Superior temporal gyrus (tissue), 1 donor: ENCODE data around the gene TP53INP2.
A peak's percentile ranks its signal among the peaks of the same experiment; 100 is the strongest.
"Not testable (repeated sequence)": the region's sequence is repeated elsewhere in the genome, so short reads cannot be mapped to it uniquely, and the experiment has no call there.

Experiments used
- DNase-seq: peaks from one replicate; pipeline ENCODE4 v3.0.0-alpha.2; 2016; ENCODE audit errors: extremely low spot score

The TP53INP2 gene

DNA sequence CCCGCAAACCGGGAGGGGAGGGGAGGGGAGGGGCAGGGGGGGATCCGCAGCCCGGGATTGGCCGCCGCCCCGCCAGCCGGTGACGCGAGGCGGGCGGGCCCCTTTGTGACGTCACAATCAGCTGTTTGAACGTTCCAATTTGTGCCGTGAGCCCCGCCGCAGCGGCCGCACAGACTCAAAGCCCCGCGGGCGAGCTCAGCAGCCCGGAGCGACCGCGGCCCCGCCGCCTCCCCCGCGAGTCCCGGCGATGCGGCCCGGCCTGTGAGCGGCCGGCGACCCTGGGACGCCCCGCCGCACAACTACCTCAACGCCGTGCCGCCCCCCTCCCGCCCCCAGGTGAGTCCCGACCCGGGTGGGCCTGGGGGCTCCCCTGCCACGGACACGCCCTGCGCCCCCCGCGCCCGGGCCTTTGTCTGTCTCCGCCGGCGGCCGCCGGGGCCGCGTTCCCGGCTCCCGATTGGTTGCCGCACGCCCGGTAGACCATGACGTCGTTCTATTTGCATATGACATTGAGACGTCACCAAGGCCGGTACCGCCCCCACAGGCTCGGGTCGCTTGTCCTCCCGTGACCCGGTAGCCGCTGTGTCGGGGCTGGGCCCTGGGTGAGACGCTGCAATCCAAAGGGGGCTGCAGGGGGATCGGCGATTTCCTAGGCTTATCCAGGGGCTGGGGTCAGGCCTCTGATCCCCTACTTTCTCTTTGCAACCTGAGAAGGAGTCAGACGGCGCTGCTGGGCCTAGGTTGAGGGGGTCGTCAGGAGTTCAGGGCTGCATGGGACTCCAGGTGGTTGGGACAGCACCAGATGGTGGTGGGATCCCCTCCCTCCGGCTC, at the start of gene TP53INP2:
Gene TP53INP2 (plus strand): TSS at position 168 of the 831 bp plus-strand sequence. CDS start 4,396 bp downstream, outside the sequence.
- DNase-seq = peak; percentile 92

GRCh38 chr20:34658654-34659053, 45.5 kb upstream of the TP53INP2 start:
- not testable (repeated sequence) for DNase-seq

- not testable (repeated sequence) for DNase-seq
Observed at GRCh38 chr20:34661811-34662210, 42.3 kb upstream of the TP53INP2 start.

DNA sequence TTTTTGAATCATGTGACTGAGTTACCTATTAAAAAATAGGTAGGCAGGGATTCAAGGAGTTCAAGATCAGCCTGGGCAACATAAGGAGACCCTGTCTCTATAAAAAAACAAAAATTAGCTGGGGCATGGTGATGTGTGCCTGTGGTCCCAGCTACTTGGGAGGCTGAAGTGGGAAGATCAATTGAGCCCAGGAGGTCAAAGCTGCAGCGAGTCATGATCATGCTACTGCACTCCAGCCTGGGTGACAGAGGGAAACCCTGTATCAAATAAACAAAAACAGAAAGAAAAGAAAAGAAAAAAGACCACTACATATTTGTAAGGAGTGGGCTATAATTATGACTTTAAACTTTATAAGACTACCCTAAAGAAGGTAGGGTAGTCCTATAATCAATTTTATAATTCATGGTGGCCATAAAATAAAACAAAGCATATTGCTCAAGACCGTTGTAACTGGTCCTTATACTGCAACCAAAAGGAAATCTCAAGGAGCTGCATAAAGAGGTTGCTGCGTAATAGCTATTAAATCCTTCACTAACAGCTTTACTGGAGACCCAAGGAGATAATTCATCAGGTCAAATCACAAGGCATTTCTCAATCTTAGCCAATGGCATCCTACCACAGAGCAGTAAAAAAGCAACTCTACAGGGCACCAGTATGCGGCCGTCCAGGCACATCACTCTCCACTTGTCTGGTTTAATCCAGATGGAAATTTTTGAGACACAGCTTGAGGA, 40.8 kb upstream of the TP53INP2 start:
- DNase-seq = no peak

DNA sequence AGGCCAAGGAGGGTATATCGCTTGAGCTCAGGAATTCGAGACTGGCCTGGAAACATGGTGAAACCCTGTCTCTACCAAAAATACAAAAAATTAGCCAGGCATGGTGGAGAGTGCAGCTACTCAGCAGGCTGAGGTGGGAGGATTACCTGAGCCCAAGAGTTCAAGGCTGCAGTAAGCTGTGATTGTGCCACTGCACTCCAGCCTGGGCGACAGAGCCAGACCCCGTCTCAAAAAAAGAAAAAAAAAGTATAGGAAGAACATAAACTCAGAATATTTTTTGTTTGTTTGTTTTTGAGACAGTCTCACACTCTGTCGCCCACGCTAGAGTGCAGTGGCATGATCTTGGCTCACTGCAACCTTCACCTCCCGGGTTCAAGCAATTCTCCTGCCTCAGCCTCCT, 39.4 kb upstream of the TP53INP2 start:
- not testable (repeated sequence) for DNase-seq

DNA sequence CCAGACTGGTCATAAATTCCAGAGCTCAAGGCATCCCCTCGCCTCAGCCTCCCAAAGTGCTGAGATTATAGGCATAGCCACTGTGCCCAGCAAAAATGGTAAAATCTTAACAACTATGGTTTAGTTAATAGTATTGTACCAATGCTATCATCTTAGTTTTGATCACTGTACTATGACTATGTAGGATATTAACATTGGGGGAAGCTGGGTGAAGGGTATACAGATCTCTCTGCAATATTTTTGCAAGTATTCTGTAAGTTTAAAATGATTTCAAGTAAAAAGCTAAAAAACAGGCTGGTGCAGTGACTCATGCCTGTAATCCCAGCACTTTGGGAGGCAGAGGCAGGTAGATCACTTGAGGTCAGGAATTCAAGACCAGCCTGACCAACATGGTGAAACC, 35.0 kb upstream of the TP53INP2 start:
- DNase-seq = no peak

- no peak for DNase-seq
Observed at GRCh38 chr20:34673412-34673811, 30.7 kb upstream of the TP53INP2 start.

DNA sequence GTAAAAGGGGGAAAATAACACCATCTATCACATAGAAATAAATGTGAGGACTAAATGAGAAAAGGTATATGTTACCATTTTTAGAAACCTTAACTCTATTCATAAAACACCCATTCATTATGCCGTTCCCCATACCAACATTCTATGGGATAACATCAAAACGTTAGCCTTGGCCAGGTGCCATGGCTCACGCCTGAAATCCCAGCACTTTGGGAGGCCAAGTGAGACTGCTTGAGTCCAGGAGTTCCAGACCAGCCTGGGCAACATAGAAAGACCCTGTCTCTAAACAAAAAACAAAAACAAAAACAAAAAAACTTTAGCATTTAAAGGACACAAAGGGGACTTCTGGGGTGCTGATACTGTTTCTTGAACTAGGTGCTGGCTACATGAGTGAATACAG, 28.6 kb upstream of the TP53INP2 start:
- DNase-seq = no peak

DNA sequence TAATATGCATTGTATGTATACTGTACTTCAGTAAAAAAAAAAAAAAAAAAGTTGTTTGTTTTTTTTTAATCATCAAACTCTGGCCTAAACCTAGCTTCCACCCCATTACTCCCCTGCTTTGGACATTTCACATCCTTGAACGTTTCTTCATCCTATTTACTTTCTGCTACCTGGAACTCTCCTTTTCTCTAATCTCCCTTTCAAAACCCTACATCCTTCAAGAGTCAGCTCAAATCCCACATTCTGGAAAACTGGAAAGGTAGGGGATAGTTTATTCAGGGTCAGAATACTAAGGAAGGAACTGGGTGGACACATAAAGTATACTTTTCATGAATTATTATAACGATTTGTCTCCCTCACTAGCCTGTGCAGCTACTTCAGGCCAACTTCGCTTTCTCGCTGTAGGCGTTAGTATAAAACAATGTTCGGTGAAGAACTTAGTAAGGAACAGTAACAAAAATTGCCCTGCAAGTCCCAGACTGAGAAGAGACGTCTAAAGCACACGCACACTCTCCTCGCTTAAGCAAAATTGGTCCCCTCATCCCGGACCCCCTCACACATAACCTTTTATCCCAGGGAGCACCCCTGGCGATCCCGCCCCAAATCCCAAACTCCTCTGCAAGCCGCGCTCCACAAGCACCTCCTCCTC, 28.0 kb upstream of the TP53INP2 start:
- DNase-seq = peak; percentile 23

DNA sequence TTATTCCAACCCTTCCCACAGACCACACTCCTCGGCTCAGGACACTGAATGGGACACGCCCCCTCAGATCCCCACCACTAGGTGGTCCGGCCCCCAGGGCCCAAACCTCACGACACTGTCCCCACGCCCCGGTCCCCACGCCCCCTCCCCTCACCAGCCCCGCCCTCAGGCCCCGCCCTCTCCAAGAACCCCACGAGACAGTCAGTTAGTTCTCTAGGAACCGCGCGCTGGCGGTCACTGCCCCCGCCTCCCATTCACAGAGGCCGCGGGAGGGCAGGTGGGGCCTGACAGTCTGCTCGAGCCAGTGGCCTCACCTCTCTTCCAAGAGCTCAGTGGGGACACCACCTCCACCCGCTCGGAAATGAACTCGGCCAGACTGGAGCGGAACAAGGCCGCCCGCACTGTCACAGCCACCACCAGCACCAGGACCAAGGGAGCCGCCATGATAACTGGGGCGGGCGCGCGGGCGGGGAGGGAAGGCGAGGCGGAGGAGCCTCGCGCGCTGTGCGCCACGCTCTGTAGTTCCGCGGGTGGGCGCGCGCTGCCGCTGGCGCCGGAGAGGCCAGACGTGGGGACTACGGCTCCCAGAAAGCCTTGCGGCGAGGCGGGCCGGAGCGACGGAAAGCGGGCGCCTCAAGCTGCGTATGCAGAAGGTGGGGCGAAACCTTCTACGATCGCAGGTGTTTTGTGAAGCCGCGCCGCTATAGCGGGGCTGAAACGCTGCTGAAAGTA, 27.3 kb upstream of the TP53INP2 start, which contains the start of gene PIGU:
Gene PIGU (minus strand): TSS at position 451 of the 732 bp plus-strand sequence. CDS start 7 bp downstream, at position 444.
- peak; percentile 97 for DNase-seq

- no peak for DNase-seq
Observed at GRCh38 chr20:34680586-34681175, 23.5 kb upstream of the TP53INP2 start.

DNA sequence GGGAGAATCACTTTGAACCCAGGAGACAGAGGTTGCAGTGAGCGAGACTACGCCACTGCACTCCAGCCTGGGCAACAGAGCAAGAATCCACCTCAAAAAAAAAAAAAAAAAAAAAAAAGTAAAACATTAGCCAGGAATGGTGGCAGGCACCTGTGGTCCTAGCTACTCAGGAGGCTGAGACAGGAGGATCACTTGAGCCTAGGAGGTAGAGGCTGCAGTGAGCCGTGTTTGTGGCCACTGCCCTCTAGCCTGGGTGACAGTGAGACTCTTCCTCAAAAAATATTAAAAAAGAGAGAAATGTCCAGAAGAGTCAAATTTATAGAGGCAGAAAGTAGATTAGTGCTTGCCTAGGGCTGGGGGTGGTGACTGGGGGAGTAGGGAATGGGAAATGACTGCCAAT, 20.5 kb upstream of the TP53INP2 start:
- no peak for DNase-seq

- no peak for DNase-seq
Observed at GRCh38 chr20:34689486-34689885, 14.7 kb upstream of the TP53INP2 start.

- DNase-seq = no peak
Observed at GRCh38 chr20:34691838-34692237, 12.3 kb upstream of the TP53INP2 start.

- DNase-seq = no peak
Observed at GRCh38 chr20:34693414-34693813, 10.7 kb upstream of the TP53INP2 start.

GRCh38 chr20:34701405-34702085, 2.6 kb upstream of the TP53INP2 start:
- DNase-seq = no peak

DNA sequence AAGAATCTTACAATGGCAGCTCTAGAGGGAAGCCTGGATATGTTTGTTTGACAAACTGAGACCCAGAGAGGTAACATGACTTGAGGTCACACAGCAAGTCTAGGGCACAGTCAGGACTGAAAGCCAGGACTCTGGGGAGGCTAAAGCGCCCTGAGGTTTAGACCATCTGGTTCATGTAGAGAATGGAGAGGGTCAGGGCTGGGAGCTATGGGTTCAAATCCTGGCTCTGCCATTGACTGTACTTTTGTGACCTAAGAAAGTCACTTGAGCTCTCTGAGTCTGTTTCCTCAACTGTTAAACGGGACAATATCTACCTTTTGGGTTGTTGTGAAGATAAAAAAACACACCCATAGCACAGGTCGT, 1.1 kb upstream of the TP53INP2 start:
- DNase-seq = no peak

DNA sequence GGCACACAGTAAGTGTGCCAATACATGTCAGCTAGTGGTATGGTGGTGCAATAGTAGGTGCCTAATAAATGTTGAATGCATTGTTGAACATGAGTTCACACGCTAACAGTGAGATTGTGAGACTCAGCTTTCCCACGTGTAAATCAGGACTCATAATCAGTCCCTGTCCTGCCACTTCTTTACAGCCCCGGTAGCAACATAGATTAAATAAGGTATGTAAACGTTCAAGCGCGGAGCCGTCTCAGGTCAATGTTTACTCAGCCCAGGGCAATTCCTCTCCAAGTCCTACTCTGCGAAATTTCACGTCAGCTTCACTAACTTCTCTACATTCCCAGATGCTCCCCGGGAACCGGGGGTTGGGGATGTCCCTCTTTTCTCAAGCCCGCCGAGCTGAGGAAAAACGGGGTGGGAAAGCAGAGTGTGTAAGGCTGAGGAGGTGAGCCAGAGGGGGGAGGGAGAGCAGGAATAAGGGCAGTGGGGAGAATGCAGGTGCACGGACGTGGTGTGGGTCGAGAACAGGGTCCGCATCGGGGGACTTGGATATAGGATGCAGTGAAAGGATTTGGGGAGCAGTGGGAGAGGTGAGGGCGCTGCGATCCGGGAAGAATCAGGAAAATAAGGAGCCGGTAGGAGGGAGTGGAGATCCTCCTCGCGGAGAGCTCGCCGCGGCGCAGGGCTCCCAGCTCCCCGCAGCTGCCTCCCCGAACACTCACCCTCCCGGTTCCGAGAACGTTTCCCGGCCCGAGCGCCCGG, 544 bp upstream of the TP53INP2 start:
- peak; percentile 43 for DNase-seq

GRCh38 chr20:34705008-34705396, 858 bp downstream of the TP53INP2 start:
- peak; percentile 34 for DNase-seq
